Suppressor macrophage (primary cell): ENCODE measurements around the gene CIB4.

Experiments used
- DNase-seq, 4 experiments: peaks; one replicate each; pipeline ENCODE4 v3.0.0-alpha.2; 2020 to 2022

Gene CIB4

GRCh38 chr2:26605999-26606846 is 34.9 kb downstream of the CIB4 start:
- no peak for DNase-seq

GRCh38 chr2:26605195-26605998 is 35.8 kb downstream of the CIB4 start:
- peak; percentile 62 to 77 (median 72) for DNase-seq

- DNase-seq: no peak
These were observed 38.6 kb downstream of the CIB4 start for GRCh38 chr2:26602575-26602974.

- DNase-seq: no peak
These were observed 41.8 kb downstream of the CIB4 start for GRCh38 chr2:26599387-26599786.

GRCh38 chr2:26598996-26599373 is 42.2 kb downstream of the CIB4 start:
- no peak for DNase-seq

- DNase-seq: no peak
These were observed 42.7 kb downstream of the CIB4 start for GRCh38 chr2:26598336-26598995.

- peak in 1 of 4 experiments; percentile 7 for DNase-seq
These were observed 44.0 kb downstream of the CIB4 start for GRCh38 chr2:26597197-26597596.

GRCh38 chr2:26595146-26595545 is 46.0 kb downstream of the CIB4 start:
- DNase-seq: no peak

- DNase-seq: no peak
These were observed 49.3 kb downstream of the CIB4 start for GRCh38 chr2:26591619-26592505.

- no peak for DNase-seq
These were observed 50.1 kb downstream of the CIB4 start for GRCh38 chr2:26590980-26591618.

GRCh38 chr2:26590508-26590907 is 50.7 kb downstream of the CIB4 start:
- no peak for DNase-seq

GRCh38 chr2:26588576-26588975 is 52.6 kb downstream of the CIB4 start:
- no peak for DNase-seq

GRCh38 chr2:26587994-26588393 is 53.2 kb downstream of the CIB4 start:
- DNase-seq: no peak

GRCh38 chr2:26585966-26586365 is 55.2 kb downstream of the CIB4 start:
- DNase-seq: no peak

GRCh38 chr2:26585100-26585499 is 56.1 kb downstream of the CIB4 start:
- no peak for DNase-seq

- DNase-seq: no peak
These were observed 56.5 kb downstream of the CIB4 start for GRCh38 chr2:26584656-26585055.

GRCh38 chr2:26584191-26584590 is 57.0 kb downstream of the CIB4 start:
- DNase-seq: no peak

GRCh38 chr2:26583381-26583911 is 57.7 kb downstream of the CIB4 start:
- DNase-seq: no peak

GRCh38 chr2:26582890-26583289 is 58.3 kb downstream of the CIB4 start:
- no peak for DNase-seq

- no peak for DNase-seq
These were observed 58.9 kb downstream of the CIB4 start for GRCh38 chr2:26581991-26582842.
